Transverse colon (tissue), 4 donors: ENCODE measurements around the gene EPB41L4B. TPM values are rescaled to one million over a fixed set of nuclear protein-coding genes. Genes with fewer than 3 reads are reported as not detected.
A peak's percentile ranks its signal among the peaks of the same experiment; 100 is the strongest.

Source experiments
- DNase-seq: peaks from one replicate; pipeline ENCODE4 v3.0.0-alpha.2; 2019
- H3K27ac ChIP-seq, 4 donors: fragments of 200-600 bp; sonication (generic); 2 replicates each; pipeline ENCODE4 v1.5.1; 2016 to 2018; ENCODE audit warnings: inconsistent platforms in 4 of 4
- H3K27me3 ChIP-seq: fragments of 200-600 bp; sonication (generic); 2 replicates; pipeline ENCODE4 v1.5.1; 2017; ENCODE audit warnings: inconsistent platforms
- H3K36me3 ChIP-seq, 4 donors: fragments of 200-600 bp; sonication (generic); 2 replicates each; pipeline ENCODE4 v1.5.1; 2017 to 2019; ENCODE audit warnings: inconsistent platforms in 4 of 4
- H3K4me1 ChIP-seq, 4 donors: fragments of 200-600 bp; sonication (generic); 2 replicates each; pipeline ENCODE4 v1.5.1; 2017 to 2020; ENCODE audit warnings: inconsistent platforms in 4 of 4
- H3K4me3 ChIP-seq, 4 donors: fragments of 200-600 bp; sonication (generic); 1 replicate in 1 of 4; 2 replicates in 3 of 4; pipeline versions ENCODE4 v1.5.1 to v1.6.1; 2017 to 2019; ENCODE audit warnings: inconsistent platforms in 4 of 4
- H3K9me3 ChIP-seq, 2 donors: fragments of 200-600 bp; sonication (generic); 2 replicates each; pipeline ENCODE4 v1.5.1; 2017 to 2019; ENCODE audit warnings: inconsistent platforms in 2 of 2
- EP300 ChIP-seq: sonication (generic); formaldehyde crosslinking; IDR thresholded peaks from one replicate; pipeline ENCODE4 v1.6.1; 2017; ENCODE audit warnings: antibody characterized with exemption, low read depth
- POLR2A ChIP-seq: fragments of 450-650 bp; IDR thresholded peaks from one replicate; pipeline ENCODE4 v1.6.1; 2016; ENCODE audit warnings: antibody characterized with exemption, mild to moderate bottlenecking, moderate library complexity
- POLR2AphosphoS5 ChIP-seq, 3 donors: sonication (generic); formaldehyde crosslinking; IDR thresholded peaks; one replicate each; pipeline ENCODE4 v1.6.1; 2016; ENCODE audit warnings: antibody characterized with exemption in 3 of 3
- WGBS, 2 donors: methylation state at CpG; one replicate each; pipeline ENCODE4 v1.1.5; 2018; ENCODE audit warnings: low coverage in 1 of 2; 5-methylcytosine and 5-hydroxymethylcytosine counted together
- in situ Hi-C, 4 donors: fragments of 200-750 bp; cut with MboI; loops; one replicate each; pipeline versions ENCODE4 v1.15.0 to v1.15.1; 2017; ENCODE audit warnings: low sequenced_read_pairs in 3 of 4, low pct_ligation_motif_present in 1 of 4, low pct_unique_long_range_greater_than_20kb in 1 of 4
- intact Hi-C: fragments of 100-400 bp; cut with DNase I; formaldehyde crosslinking; loops from one replicate; pipeline ENCODE4 v1.15.1; 2023; ENCODE audit warnings: low total_unique reads
- total RNA-seq, 4 donors: library from RNA; depleted of rRNA; stranded (reverse); fragments of >200 nt; gene quantifications; one replicate each; pipeline ENCODE4 v1.1.0, GENCODE V29; 2016
- TF ChIP-seq, protein P1 (sequence below), 5 experiments: fragments of 200-600 bp in 3 of 5; fragments of 450-650 bp in 2 of 5; sonication (generic) in 3 of 5; IDR thresholded peaks; 1 replicate in 2 of 5; 2 replicates in 3 of 5; pipeline ENCODE4 v1.5.1; 2016 to 2017; ENCODE audit warnings: antibody characterized with exemption in 5 of 5, inconsistent platforms in 3 of 5, mild to moderate bottlenecking in 2 of 5, moderate library complexity in 1 of 5

The EPB41L4B gene
- total RNA-seq, 4 donors from 2014 or later, result 76.8 to 159 (median 110) TPM

DNA sequence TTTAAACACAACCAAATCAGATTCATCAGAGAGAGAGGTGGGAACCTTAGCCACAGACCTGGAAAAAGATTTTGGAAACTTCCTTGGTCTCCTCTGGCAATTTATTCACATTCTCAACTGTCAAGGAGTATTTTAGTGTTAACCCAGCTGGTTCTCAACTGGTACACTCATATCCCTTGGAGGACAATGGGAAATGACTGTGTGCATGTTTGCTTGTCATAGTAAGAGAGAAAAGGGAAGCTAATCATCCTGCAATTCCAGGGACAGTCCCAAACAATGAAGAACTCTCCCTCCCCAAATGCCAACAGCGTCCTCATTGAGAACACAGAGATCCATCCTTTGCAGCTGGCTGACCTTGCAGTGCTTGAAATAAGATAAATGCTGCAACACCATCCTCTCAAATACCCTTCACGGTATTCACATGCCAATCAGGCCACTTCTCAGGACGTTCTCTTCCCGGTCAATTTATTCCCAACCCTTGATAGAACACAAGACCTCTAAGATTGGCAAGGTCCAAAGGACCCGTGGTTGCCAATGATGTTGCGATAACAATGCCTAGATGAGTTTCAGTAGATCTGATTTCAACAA is 75.5 kb downstream of the EPB41L4B start:
- WGBS, 2 donors, result 76 to 91% methylated on average over 4 to 6 of the region's 6 CpGs
- in situ Hi-C loops, result loop anchor here in 2 of 4 donors (5.0 to 10.0 kb wide), 2 partner anchors 72 to 79 kb away; partner anchors contain the start of gene EPB41L4B (in 1 of the 2)
- intact Hi-C loops, result no loop called here
- DNase-seq, result no peak
- TF ChIP-seq, protein P1, sequence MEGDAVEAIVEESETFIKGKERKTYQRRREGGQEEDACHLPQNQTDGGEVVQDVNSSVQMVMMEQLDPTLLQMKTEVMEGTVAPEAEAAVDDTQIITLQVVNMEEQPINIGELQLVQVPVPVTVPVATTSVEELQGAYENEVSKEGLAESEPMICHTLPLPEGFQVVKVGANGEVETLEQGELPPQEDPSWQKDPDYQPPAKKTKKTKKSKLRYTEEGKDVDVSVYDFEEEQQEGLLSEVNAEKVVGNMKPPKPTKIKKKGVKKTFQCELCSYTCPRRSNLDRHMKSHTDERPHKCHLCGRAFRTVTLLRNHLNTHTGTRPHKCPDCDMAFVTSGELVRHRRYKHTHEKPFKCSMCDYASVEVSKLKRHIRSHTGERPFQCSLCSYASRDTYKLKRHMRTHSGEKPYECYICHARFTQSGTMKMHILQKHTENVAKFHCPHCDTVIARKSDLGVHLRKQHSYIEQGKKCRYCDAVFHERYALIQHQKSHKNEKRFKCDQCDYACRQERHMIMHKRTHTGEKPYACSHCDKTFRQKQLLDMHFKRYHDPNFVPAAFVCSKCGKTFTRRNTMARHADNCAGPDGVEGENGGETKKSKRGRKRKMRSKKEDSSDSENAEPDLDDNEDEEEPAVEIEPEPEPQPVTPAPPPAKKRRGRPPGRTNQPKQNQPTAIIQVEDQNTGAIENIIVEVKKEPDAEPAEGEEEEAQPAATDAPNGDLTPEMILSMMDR (IDR thresholded peaks at IDR 0.05), result no peak
- TF ChIP-seq EP300 (no peak), POLR2AphosphoS5 (IDR thresholded peaks at IDR 0.05) (no peak), POLR2A (no peak)
- Histone ChIP-seq H3K27ac (no peak overlapping the region), H3K36me3 (no peaks in the 10 kb centered on the region), H3K4me3 (no peak overlapping the region), H3K9me3 (no peaks in the 10 kb centered on the region), H3K4me1 (peaks cover 1 to 15% (median 6%) of the 10 kb centered on the region in 4 donors), H3K27me3 (no peaks in the 10 kb centered on the region)

DNA sequence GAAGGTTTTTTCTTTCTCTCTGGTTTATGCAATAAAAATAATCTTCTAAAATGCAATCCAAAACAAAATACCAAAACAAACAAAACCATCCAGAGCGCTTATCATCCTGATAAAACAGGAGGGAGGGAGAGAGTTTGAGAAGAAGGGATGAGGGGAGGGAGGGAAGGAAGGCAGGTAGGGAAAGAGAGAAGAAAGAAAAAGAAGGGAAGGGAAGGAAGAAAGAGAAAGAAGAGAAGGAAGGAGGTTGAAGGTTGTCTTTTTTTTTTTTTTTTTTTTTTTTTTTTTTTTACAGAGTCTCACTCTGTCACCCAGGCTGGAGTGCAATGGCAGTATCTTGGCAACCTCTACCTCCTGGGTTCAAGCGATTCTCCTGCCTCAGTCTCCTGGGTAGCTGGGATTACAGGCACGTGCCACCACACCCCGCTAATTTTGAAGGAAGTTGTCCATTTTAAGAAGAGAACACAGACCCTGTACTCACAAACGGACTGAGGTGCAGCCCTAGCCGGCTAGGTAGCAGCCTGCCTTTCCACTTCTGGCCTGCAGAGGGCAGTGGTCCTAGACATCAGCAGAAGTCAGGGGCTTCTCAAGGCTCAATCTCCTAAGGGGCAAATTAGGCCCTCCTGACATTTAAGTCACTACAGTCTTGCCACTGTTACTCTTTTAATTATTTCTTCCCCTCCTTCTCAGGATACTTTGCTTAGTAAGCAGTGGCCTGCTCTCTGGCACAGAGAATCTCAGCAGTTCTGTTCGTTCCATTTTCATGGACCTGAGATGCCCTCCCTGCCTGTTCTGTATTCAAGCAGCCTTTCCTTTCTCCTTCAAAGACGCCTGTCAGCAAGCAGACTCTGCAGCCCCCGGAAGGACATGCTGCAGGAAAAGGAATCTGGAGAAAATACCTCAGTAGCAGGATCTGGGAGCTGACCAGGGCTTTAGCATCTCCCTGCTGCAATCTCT is 76.4 kb downstream of the EPB41L4B start:
- Histone ChIP-seq H3K9me3 (no peaks in the 10 kb centered on the region), H3K36me3 (no peaks in the 10 kb centered on the region), H3K4me3 (no peak overlapping the region), H3K27me3 (no peaks in the 10 kb centered on the region), H3K4me1 (peaks cover 0 to 6% (median 0%) of the 10 kb centered on the region in 4 donors), H3K27ac (no peak overlapping the region)
- in situ Hi-C loops (loop anchor here in 3 of 4 donors (5.0 to 10.0 kb wide), 3 partner anchors 73 to 80 kb away; partner anchors contain the start of gene EPB41L4B (in 2 of the 3)), intact Hi-C loops (loop anchor here (1.0 kb wide), 1 partner anchor 77 kb away; the partner anchor contains the start of gene EPB41L4B)
- peak; percentile 78 for DNase-seq
- 28 to 86% methylated on average over 1 to 9 of the region's 9 CpGs for WGBS, 2 donors
- no peak for TF ChIP-seq EP300
- peak in 1 of 3 donors; percentile 14 for TF ChIP-seq POLR2AphosphoS5 (IDR thresholded peaks at IDR 0.05)
- TF ChIP-seq, protein P1 (IDR thresholded peaks at IDR 0.05), result peak; percentile 88 to 94 (median 92)

DNA sequence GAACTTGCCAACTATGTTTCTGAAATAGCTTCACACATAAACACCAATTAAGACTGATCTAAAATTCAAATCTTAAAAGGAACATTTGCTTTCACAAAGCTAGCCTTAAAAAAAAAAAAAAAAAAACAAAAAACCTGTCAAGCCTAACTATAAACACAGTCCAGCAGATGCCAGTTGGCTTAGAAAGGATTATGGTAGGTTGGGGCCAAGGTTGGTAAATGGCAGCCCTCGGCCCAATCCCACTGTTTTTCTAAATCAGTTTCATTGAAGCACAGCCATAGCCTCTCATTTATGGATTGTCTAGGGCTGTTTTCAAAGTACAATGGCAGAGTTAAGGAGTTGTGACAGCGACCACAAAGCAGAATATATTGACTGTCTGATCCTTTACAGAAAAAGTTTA is 78.1 kb downstream of the EPB41L4B start:
- Histone ChIP-seq H3K9me3 (no peaks in the 10 kb centered on the region), H3K36me3 (no peaks in the 10 kb centered on the region), H3K27me3 (no peaks in the 10 kb centered on the region), H3K27ac (no peak overlapping the region), H3K4me1 (peaks cover 0 to 6% (median 0%) of the 10 kb centered on the region in 4 donors), H3K4me3 (no peak overlapping the region)
- DNase-seq, result no peak
- in situ Hi-C loops, result loop anchor here in 2 of 4 donors (5.0 to 10.0 kb wide), 2 partner anchors 80 to 82 kb away; partner anchors contain the start of gene EPB41L4B (in 2 of the 2)
- 65 to 85% methylated on average over 2 of the region's 2 CpGs for WGBS, 2 donors
- intact Hi-C loops, result no loop called here
- TF ChIP-seq POLR2A (no peak), POLR2AphosphoS5 (IDR thresholded peaks at IDR 0.05) (no peak), EP300 (no peak)
- TF ChIP-seq, protein P1 (IDR thresholded peaks at IDR 0.05), result no peak

DNA sequence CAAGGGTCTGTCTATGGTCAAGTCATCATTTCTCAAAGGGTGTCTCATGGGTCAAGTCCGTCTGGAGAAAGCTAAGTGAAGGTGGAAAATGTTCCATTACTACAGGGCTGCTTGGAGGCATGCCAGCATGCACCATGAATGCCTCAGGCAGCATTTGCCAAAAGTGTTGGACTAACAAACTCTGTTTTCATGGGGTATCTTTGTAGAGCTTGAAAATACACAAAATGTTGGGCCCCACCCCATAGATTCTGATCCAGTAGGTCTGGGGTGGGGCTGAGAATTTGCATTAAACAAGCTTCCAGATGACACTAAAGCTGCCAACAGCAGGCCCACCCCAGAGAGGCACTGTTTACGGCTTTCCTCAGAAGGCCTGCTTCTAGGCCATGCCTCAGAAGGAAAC is 78.8 kb downstream of the EPB41L4B start:
- DNase-seq, result no peak
- in situ Hi-C loops (loop anchor here in 2 of 4 donors (5.0 to 10.0 kb wide), 2 partner anchors 80 to 83 kb away; partner anchors contain the start of gene EPB41L4B (in 2 of the 2)), intact Hi-C loops (no loop called here)
- Histone ChIP-seq H3K4me1 (peaks cover 0 to 6% (median 0%) of the 10 kb centered on the region in 4 donors), H3K36me3 (no peaks in the 10 kb centered on the region), H3K4me3 (no peak overlapping the region), H3K27ac (no peak overlapping the region), H3K9me3 (no peaks in the 10 kb centered on the region), H3K27me3 (no peaks in the 10 kb centered on the region)
- TF ChIP-seq POLR2A, result no peak
- no peak for TF ChIP-seq POLR2AphosphoS5 (IDR thresholded peaks at IDR 0.05)
- no peak for TF ChIP-seq EP300
- TF ChIP-seq, protein P1 (IDR thresholded peaks at IDR 0.05), result no peak
- 50 to 52% methylated on average over 1 to 2 of the region's 2 CpGs for WGBS, 2 donors
